Omental fat pad (tissue), 4 donors: ENCODE data around the gene TMEM19. TPM values are rescaled to one million over a fixed set of nuclear protein-coding genes. Genes with fewer than 3 reads are reported as not detected.
A peak's percentile ranks its signal among the peaks of the same experiment; 100 is the strongest.

Source experiments
- ATAC-seq: fragments of 150-250 bp; one replicate; pipeline ENCODE4 v1.9.1; 2016; ENCODE audit warnings: mild to moderate bottlenecking, moderate library complexity; ENCODE audit not compliant: low FRiP score
- DNase-seq: peaks from one replicate; pipeline ENCODE4 v3.0.0-alpha.2; 2019; ENCODE audit warnings: low spot score
- total RNA-seq, 4 donors: library from RNA; depleted of rRNA; stranded (reverse); fragments of >200 nt; gene quantifications; one replicate each; pipeline ENCODE4 v1.1.0, GENCODE V29; 2016
- TF ChIP-seq, protein P1 (sequence below), 3 donors: fragments of 450-650 bp; IDR thresholded peaks; one replicate each; pipeline ENCODE4 v1.5.1; 2016 to 2017; ENCODE audit warnings: antibody characterized with exemption in 3 of 3, mild to moderate bottlenecking in 3 of 3, moderate library complexity in 2 of 3

The TMEM19 gene
- total RNA-seq, 4 donors from 2014 or later = 10.3 to 20.0 (median 16.7) TPM

DNA sequence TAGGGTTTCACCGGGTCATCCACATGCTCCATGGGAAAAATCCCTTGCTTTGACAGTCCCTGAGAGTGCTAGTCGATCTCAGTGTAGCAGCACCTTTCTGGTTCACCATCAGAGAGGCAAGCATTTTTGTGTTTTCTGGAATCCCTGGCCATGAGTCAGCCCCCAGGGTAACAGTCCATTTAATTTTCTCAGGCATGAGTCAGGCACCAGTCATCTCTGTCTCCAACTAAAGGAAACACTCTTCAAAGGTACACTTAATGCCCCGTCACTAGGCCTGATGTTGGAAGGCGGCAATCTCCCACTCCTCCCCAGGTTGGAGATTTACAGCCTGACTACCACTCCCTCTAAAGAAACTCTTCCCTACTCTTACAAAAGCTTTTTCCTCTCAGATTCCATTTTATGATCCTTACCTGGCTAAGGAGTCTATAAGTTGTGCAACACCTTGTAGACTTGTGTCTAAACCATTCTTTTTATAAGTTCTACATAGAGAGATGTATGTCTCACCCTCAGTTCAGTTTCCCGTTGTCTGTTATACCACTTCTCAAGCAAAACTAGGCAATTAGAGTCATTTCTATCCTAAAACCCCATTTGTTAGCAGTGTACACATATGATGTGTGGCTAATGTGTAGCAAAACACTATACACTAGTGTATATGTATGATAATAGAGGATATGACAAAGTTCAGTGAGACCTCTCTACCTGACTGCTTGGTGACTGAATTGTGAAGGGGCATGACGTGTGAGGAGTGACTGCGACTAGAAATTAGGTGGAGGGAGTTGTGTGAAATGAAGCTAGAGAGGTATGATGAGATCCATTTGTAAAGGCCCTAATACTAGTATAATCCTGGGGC, 24.6 kb downstream of the TMEM19 start:
- TF ChIP-seq, protein P1, sequence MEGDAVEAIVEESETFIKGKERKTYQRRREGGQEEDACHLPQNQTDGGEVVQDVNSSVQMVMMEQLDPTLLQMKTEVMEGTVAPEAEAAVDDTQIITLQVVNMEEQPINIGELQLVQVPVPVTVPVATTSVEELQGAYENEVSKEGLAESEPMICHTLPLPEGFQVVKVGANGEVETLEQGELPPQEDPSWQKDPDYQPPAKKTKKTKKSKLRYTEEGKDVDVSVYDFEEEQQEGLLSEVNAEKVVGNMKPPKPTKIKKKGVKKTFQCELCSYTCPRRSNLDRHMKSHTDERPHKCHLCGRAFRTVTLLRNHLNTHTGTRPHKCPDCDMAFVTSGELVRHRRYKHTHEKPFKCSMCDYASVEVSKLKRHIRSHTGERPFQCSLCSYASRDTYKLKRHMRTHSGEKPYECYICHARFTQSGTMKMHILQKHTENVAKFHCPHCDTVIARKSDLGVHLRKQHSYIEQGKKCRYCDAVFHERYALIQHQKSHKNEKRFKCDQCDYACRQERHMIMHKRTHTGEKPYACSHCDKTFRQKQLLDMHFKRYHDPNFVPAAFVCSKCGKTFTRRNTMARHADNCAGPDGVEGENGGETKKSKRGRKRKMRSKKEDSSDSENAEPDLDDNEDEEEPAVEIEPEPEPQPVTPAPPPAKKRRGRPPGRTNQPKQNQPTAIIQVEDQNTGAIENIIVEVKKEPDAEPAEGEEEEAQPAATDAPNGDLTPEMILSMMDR (IDR thresholded peaks at IDR 0.05) = no peak
- peak; percentile 89 for ATAC-seq
- DNase-seq = no peak

DNA sequence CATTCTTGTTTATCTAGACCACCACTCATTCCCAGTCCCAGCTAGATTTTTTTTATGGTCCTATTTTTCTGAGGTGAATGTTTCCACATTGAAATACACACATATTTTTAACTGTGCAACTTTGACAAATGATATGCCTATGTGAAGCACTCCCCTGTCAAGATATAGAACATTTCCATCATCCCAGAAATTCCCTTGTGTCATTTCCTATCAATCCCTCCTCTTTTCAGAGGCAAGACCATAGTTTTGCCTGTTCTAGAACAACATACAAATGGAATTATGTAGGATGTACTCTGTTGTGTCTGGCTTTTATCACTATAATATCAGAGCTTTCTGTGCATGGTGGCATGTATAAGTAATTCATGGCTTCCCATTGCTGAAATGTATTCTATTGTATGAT, 32.7 kb downstream of the TMEM19 start:
- DNase-seq = no peak
- no peak for ATAC-seq
- TF ChIP-seq, protein P1 (IDR thresholded peaks at IDR 0.05) = no peak

DNA sequence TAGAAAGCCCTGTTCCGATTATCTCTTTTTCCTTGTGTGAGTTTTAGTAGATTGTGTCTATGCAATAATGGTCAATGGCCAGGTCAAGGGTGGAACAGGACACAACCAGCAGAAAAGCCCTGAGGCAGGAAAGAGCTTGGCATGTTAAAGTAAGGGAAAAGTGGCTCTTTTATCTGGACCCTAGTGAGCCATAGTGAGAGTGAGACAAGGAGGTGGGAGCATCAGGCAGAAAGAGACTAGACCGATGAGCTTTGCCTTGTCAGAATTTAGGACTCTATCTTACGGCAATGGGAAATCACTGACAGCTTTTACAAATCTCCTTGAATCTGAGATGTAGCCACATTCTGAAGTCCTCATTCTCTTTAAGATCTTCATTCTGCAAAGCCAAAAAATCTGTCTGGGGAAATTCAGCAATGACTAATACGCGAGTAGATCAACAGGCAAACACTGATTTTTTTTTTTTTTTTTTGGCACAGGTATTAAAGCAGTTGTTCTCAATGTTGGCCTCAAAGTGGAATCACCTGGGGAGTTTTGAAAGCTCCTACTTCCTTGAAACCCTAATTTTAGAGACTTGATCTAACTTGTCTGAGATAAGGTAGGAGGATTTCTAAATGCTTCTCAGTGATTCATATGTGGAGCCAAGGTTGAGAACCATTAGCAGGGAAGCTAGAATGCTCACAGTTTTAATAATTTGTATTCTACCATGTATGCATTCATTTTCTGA, 33.9 kb downstream of the TMEM19 start:
- DNase-seq = no peak
- peak; percentile 73 for ATAC-seq
- TF ChIP-seq, protein P1 (IDR thresholded peaks at IDR 0.05) = no peak

DNA sequence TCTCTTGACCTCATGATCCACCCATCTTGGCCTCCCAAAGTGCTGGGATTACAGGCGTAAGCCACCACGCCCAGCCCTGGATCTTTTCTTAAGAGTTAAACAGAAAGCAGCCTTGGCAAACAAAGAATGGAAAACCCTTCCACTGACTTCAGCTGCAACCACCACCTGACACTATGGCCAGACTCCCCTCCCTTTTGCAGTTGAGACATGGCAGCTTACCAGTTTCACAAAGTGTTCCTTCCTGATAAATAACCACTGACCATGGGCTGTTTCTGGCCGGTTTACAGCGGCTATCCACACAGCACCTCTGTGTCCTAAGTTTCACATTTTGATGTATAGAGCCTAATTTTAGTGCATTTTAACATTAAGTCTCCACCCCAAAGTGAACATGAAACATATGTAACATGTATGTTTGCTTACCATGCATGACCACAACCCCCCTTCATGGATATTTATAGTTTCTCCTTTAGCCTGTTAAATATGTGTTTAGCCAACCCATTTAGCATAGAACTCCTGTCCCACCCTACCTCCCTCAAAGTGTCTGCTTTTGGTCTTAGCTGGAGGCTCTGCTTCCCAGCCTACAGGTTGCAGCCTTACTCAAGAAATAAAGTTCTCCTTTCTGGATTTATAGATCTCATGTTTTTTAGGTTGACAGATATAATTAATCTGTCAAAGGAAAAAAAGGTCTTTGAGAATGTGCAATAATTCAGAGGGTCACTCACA, 36.1 kb downstream of the TMEM19 start:
- DNase-seq = no peak
- ATAC-seq = no peak
- TF ChIP-seq, protein P1 (IDR thresholded peaks at IDR 0.05) = no peak

DNA sequence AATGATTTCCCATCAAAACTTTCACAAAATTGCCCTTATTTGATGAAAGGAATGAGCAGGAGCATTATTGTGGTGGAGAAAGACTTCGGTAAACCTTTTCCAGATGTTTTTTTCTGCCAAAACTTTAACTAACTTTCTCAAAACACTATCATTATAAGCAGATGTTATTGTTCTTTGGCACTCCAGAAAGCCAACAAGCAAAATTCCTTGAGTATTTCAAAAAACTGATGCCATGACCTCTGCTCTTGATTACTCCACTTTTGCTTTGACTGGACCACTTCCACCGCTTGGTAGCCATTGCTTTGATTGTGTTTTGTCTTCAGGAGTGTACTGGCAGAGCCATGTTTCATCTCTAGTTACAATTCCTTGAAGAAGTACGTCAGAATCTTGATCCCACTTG, 39.1 kb downstream of the TMEM19 start:
- DNase-seq (no peak), ATAC-seq (no peak)
- TF ChIP-seq, protein P1 (IDR thresholded peaks at IDR 0.05) = no peak

DNA sequence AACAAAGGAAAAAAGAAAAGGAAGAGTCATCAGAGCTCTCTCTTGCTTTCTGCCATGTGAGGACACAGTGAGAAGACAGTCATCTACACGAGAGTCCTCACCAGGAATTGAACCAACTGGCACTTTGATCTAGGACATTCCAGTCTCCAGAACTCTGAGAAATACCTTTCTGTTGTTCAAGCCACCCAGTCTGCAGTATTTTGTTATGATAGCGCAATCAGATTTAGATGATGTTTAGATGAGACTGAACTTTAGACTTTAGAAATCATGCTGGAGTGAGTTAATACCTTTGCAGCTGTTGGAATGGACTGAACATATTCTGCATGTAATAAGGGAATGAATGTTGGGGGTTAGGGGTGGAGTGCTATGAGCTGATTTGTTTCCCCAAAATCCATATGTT, 40.7 kb downstream of the TMEM19 start:
- TF ChIP-seq, protein P1 (IDR thresholded peaks at IDR 0.05) = no peak
- ATAC-seq (no peak), DNase-seq (no peak)
